C4-2B (cell line): ENCODE data around the gene PLBD2.

Source experiments
- CTCF ChIP-seq: fragments of 450-650 bp; conservative IDR thresholded peaks from 2 replicates; pipeline ENCODE4 v1.5.1; 2017; ENCODE audit warnings: mild to moderate bottlenecking
- ZFX ChIP-seq: fragments of 450-650 bp; IDR thresholded peaks from 2 replicates; pipeline ENCODE4 v1.6.1; 2017

DNA sequence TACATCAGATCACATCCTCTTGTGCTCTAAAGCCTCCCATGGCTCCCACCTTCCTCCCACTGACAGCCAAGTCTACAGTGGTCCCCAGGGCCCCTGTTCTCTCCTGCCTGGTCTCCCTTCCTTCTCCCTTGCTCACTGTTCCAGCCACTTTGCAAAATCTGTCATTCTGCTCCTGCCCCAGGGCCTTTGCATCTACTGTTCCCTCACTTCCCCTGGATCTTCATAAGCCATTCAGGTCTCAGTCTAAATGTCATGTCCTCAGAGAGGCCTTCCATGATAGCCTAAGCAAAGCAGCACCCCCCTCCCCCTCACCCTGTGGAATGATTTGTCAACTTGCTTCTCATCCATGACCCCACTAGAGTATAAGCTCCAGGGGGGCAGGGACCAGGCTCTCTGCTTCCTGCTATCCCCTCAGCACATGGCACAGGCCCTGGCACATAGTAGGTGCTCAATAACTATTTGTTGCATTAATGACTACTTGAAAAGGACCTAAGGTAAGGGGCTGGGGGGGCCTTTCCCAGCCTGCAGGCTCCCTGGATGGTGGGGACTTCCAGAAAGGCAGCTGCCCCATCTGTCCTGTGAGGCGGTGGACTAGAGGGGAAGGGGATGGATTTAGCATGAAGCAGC lies 28.5 kb upstream of the PLBD2 start:
- TF ChIP-seq CTCF (no peak), ZFX (no peak)
